ENCODE data around the gene NT5M. TPM values are rescaled to one million over a fixed set of nuclear protein-coding genes. Genes with fewer than 3 reads are reported as not detected.

Gene NT5M
- total RNA-seq, 4 donors from 2014 or later = 3.7 to 15.7 (median 8.0) TPM

- no peak for TF ChIP-seq POLR2A (IDR thresholded peaks at IDR 0.05)
- TF ChIP-seq, protein P1, sequence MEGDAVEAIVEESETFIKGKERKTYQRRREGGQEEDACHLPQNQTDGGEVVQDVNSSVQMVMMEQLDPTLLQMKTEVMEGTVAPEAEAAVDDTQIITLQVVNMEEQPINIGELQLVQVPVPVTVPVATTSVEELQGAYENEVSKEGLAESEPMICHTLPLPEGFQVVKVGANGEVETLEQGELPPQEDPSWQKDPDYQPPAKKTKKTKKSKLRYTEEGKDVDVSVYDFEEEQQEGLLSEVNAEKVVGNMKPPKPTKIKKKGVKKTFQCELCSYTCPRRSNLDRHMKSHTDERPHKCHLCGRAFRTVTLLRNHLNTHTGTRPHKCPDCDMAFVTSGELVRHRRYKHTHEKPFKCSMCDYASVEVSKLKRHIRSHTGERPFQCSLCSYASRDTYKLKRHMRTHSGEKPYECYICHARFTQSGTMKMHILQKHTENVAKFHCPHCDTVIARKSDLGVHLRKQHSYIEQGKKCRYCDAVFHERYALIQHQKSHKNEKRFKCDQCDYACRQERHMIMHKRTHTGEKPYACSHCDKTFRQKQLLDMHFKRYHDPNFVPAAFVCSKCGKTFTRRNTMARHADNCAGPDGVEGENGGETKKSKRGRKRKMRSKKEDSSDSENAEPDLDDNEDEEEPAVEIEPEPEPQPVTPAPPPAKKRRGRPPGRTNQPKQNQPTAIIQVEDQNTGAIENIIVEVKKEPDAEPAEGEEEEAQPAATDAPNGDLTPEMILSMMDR (IDR thresholded peaks at IDR 0.05 in 4 of 5, conservative IDR thresholded peaks at IDR 0.05 in 1 of 5) = no peak
- H3K4me3 ChIP-seq = no peak overlapping the region
- H3K36me3 ChIP-seq = no peaks in the 10 kb centered on the region
- H3K4me1 ChIP-seq = peaks cover 0 to 4% of the 10 kb centered on the region in 2 donors
- no peaks in the 10 kb centered on the region for H3K9me3 ChIP-seq
- peaks cover 0 to 6% (median 2%) of the 10 kb centered on the region in 3 donors for H3K27me3 ChIP-seq
- H3K27ac ChIP-seq = peak overlapping the region in 1 of 4 donors; percentile 55
- no peak for DNase-seq
- intact Hi-C loops (cut with DNase I; ENCODE audit: low total_unique reads) = loop anchor here (10.0 kb wide), 1 partner anchor 59 kb away; no protein-coding TSS in a partner anchor
- in situ Hi-C loops (cut with MboI; ENCODE audit: low sequenced_read_pairs in 4 of 4) = no loop called here
- no peak for ATAC-seq
These were observed 62.4 kb downstream of the NT5M start for GRCh38 chr17:17365476-17366110.

- ATAC-seq (no peak), DNase-seq (no peak)
- H3K36me3 ChIP-seq = no peaks in the 10 kb centered on the region
- peaks cover 0 to 6% (median 2%) of the 10 kb centered on the region in 3 donors for H3K27me3 ChIP-seq
- intact Hi-C loops (cut with DNase I; ENCODE audit: low total_unique reads) = loop anchor here (10.0 kb wide), 1 partner anchor 59 kb away; no protein-coding TSS in a partner anchor
- in situ Hi-C loops (cut with MboI; ENCODE audit: low sequenced_read_pairs in 4 of 4) = no loop called here
- H3K27ac ChIP-seq = peak overlapping the region in 3 of 4 donors; percentile 21 to 55 (median 55)
- peaks cover 0 to 4% of the 10 kb centered on the region in 2 donors for H3K4me1 ChIP-seq
- no peaks in the 10 kb centered on the region for H3K9me3 ChIP-seq
- TF ChIP-seq, protein P1 (IDR thresholded peaks at IDR 0.05 in 4 of 5, conservative IDR thresholded peaks at IDR 0.05 in 1 of 5) = no peak
- no peak for TF ChIP-seq POLR2A (IDR thresholded peaks at IDR 0.05)
- no peak overlapping the region for H3K4me3 ChIP-seq
These were observed 63.1 kb downstream of the NT5M start for GRCh38 chr17:17366235-17366634.

DNA sequence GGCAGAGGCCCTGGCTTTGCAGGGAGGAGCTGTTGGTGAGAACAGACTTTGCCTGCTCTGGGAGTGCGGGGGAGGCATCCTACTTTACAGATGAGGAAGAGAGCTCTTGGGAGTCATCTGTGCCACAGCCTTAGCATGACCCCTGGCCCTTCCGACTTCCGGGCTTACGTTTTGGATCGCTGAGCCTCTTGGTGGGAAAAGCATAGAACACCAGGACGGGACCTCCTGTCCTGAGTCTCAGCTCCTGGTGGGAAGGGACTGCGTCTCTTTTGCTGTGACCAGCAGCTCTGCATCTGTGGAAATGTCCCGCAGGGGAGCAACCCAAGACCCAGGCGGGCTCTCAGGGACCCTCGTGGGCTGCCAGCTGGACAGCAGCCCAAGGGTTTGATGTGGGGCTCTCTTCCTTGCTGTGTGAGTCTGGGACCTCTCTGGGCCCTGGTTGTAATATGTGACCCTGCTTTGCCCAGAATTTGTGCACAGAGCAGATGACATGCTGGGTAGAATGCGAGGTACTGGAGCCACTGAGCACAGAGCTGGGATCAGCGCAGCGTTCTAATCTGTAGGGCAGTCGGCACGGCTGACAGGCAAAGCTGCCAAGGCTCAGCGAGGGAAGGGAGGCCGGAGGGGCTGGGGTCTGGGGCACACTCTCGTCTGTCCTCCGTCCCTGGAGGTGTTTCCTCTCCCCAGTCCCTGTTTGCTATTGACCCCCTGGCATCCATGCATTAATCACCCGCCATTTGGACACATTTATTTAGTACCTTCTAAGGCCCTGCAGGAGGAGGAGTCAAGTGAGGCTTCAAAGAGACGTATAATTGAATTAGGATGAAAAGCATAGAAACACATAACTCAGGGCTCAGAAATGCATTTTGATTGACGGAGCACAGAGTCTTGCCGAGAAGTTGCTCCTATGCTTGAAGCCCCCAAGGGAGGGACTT is 64.0 kb downstream of the NT5M start:
- intact Hi-C loops (cut with DNase I; ENCODE audit: low total_unique reads) (loop anchor here (10.0 kb wide), 1 partner anchor 58 kb away; no protein-coding TSS in a partner anchor), in situ Hi-C loops (cut with MboI; ENCODE audit: low sequenced_read_pairs in 4 of 4) (no loop called here)
- H3K27me3 ChIP-seq = peaks cover 0 to 6% (median 2%) of the 10 kb centered on the region in 3 donors
- peaks cover 0 to 4% of the 10 kb centered on the region in 2 donors for H3K4me1 ChIP-seq
- peak; percentile 44 to 54 for ATAC-seq
- no peak for TF ChIP-seq POLR2A (IDR thresholded peaks at IDR 0.05)
- TF ChIP-seq, protein P1 (IDR thresholded peaks at IDR 0.05 in 4 of 5, conservative IDR thresholded peaks at IDR 0.05 in 1 of 5) = no peak
- DNase-seq = no peak
- H3K27ac ChIP-seq = peak overlapping the region; percentile 41 to 58 (median 48)
- no peaks in the 10 kb centered on the region for H3K9me3 ChIP-seq
- H3K4me3 ChIP-seq = no peak overlapping the region
- no peaks in the 10 kb centered on the region for H3K36me3 ChIP-seq

- H3K27me3 ChIP-seq = peaks cover 0 to 6% (median 2%) of the 10 kb centered on the region in 3 donors
- TF ChIP-seq, protein P1 (IDR thresholded peaks at IDR 0.05 in 4 of 5, conservative IDR thresholded peaks at IDR 0.05 in 1 of 5) = no peak
- TF ChIP-seq POLR2A (IDR thresholded peaks at IDR 0.05) = no peak
- H3K36me3 ChIP-seq = no peaks in the 10 kb centered on the region
- H3K4me3 ChIP-seq = no peak overlapping the region
- intact Hi-C loops (cut with DNase I; ENCODE audit: low total_unique reads) = loop anchor here (10.0 kb wide), 1 partner anchor 57 kb away; no protein-coding TSS in a partner anchor
- peaks cover 0 to 4% of the 10 kb centered on the region in 2 donors for H3K4me1 ChIP-seq
- peak overlapping the region; percentile 41 to 58 (median 43) for H3K27ac ChIP-seq
- ATAC-seq (peak in 1 of 2 donors; percentile 45), DNase-seq (no peak)
- in situ Hi-C loops (cut with MboI; ENCODE audit: low sequenced_read_pairs in 4 of 4) = no loop called here
- H3K9me3 ChIP-seq = no peaks in the 10 kb centered on the region
These were observed 64.8 kb downstream of the NT5M start for GRCh38 chr17:17367931-17368330.

Data from gastrocnemius medialis (tissue), 4 donors.